Measurements from ENCODE around the gene GRID1.

DNA sequence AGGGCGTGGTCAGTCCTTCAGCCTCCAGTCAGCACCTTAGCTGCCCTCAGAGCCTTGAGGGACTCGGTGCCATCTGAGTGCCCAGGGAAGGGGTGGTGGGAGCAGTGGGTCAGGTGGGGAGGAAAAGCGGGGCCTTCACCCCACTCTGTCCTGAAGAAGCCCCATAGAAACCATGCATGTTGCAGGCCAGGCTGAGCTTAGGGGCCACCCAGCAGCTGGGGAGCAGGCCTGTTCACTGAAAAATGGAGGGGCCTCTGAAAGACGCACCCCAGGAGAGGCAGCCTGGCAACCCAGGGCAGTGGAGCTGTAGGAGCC is 144.3 kb downstream of the GRID1 start:
- TF ChIP-seq, protein P1, sequence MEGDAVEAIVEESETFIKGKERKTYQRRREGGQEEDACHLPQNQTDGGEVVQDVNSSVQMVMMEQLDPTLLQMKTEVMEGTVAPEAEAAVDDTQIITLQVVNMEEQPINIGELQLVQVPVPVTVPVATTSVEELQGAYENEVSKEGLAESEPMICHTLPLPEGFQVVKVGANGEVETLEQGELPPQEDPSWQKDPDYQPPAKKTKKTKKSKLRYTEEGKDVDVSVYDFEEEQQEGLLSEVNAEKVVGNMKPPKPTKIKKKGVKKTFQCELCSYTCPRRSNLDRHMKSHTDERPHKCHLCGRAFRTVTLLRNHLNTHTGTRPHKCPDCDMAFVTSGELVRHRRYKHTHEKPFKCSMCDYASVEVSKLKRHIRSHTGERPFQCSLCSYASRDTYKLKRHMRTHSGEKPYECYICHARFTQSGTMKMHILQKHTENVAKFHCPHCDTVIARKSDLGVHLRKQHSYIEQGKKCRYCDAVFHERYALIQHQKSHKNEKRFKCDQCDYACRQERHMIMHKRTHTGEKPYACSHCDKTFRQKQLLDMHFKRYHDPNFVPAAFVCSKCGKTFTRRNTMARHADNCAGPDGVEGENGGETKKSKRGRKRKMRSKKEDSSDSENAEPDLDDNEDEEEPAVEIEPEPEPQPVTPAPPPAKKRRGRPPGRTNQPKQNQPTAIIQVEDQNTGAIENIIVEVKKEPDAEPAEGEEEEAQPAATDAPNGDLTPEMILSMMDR (IDR thresholded peaks at IDR 0.05) = no peak
- no peak for TF ChIP-seq POLR2A (IDR thresholded peaks at IDR 0.05)

Measured in thyroid gland (tissue), 4 donors.